OCI-LY1 (cell line): ENCODE measurements around the gene CUEDC1.

Experiments
- H2AFZ ChIP-seq: fragments of 200-600 bp; sonication (generic), shearing (Covaris generic); 2 replicates; pipeline ENCODE4 v1.6.0; 2014; ENCODE audit warnings: antibody characterized with exemption, mild to moderate bottlenecking, low read length
- H3F3A ChIP-seq: fragments of 200-600 bp; sonication (generic), shearing (Covaris generic); 2 replicates; pipeline ENCODE4 v1.6.0; 2014; ENCODE audit warnings: mild to moderate bottlenecking, antibody characterized with exemption, low read length, moderate library complexity; ENCODE audit not compliant: insufficient read depth
- H3K27ac ChIP-seq: fragments of 200-600 bp; sonication (generic); 2 replicates; pipeline ENCODE4 v1.5.1; 2014; ENCODE audit warnings: low read length, mixed run types, mild to moderate bottlenecking, low read depth; ENCODE audit not compliant: poor library complexity, severe bottlenecking
- H3K27me3 ChIP-seq: fragments of 200-600 bp; sonication (generic); 2 replicates; pipeline ENCODE4 v1.6.0; 2014; ENCODE audit warnings: antibody characterized with exemption, mild to moderate bottlenecking, low read length, moderate library complexity; ENCODE audit not compliant: insufficient read depth
- H3K36me3 ChIP-seq: fragments of 200-600 bp; sonication (generic); 2 replicates; pipeline ENCODE4 v1.6.1; 2014; ENCODE audit warnings: mild to moderate bottlenecking, antibody characterized with exemption, low read length, moderate library complexity, mixed read lengths; ENCODE audit not compliant: insufficient read depth
- H3K4me1 ChIP-seq: fragments of 200-600 bp; sonication (generic); 2 replicates; pipeline ENCODE4 v1.5.1; 2014; ENCODE audit warnings: mild to moderate bottlenecking, low read length, moderate library complexity; ENCODE audit not compliant: insufficient read depth, severe bottlenecking
- H3K4me2 ChIP-seq: fragments of 200-600 bp; sonication (generic), shearing (Covaris generic); 2 replicates; pipeline ENCODE4 v1.6.1; 2014; ENCODE audit warnings: low read length
- H3K4me3 ChIP-seq: fragments of 200-600 bp; sonication (generic); 2 replicates; pipeline ENCODE4 v1.5.1; 2014; ENCODE audit warnings: low read length, low read depth, mild to moderate bottlenecking, mixed read lengths; ENCODE audit not compliant: poor library complexity, severe bottlenecking
- H3K79me2 ChIP-seq: fragments of 200-600 bp; shearing (Covaris generic); 2 replicates; pipeline ENCODE4 v1.6.1; 2016; ENCODE audit warnings: mixed run types, low read length, mixed read lengths; ENCODE audit not compliant: insufficient read depth
- H3K9ac ChIP-seq: fragments of 200-600 bp; sonication (generic), shearing (Covaris generic); 2 replicates; pipeline ENCODE4 v1.6.1; 2014; ENCODE audit warnings: mild to moderate bottlenecking, low read length, mixed read lengths
- H3K9me2 ChIP-seq: fragments of 200-600 bp; sonication (generic), shearing (Covaris generic); 2 replicates; pipeline ENCODE4 v1.6.1; 2014; ENCODE audit warnings: low read depth, mild to moderate bottlenecking, low read length, mixed read lengths
- H3K9me3 ChIP-seq: fragments of 200-600 bp; shearing (Covaris generic); 2 replicates; pipeline ENCODE4 v1.6.1; 2014; ENCODE audit warnings: low read length, mixed read lengths
- H4K20me1 ChIP-seq: fragments of 200-600 bp; sonication (generic), shearing (Covaris generic); 2 replicates; pipeline ENCODE4 v1.6.0; 2016; ENCODE audit warnings: mild to moderate bottlenecking, low read length; ENCODE audit not compliant: insufficient read depth
- CTCF ChIP-seq: fragments of 200-600 bp; sonication (generic), shearing (Covaris generic); IDR thresholded peaks from 2 replicates; pipeline ENCODE4 v1.5.1; 2017; ENCODE audit warnings: mild to moderate bottlenecking, antibody characterized with exemption, low read length, moderate library complexity, mixed read lengths
- EZH2 ChIP-seq: fragments of 200-600 bp; sonication (generic), shearing (Covaris generic); IDR thresholded peaks from 2 replicates; pipeline ENCODE4 v1.8.0; 2017; ENCODE audit warnings: borderline replicate concordance, mixed run types, mild to moderate bottlenecking, antibody characterized with exemption, low read length, moderate library complexity, mixed read lengths

The CUEDC1 gene

GRCh38 chr17:57835333-57835900 is 119.8 kb downstream of the CUEDC1 start:
- no peaks in the 10 kb centered on the region for H4K20me1 ChIP-seq
- no peak overlapping the region for H3K4me2 ChIP-seq
- H3K9me2 ChIP-seq = no peaks in the 10 kb centered on the region
- no peaks in the 10 kb centered on the region for H3K79me2 ChIP-seq
- no peak overlapping the region for H2AFZ ChIP-seq
- TF ChIP-seq CTCF (no peak), EZH2 (no peak)
- no peak overlapping the region for H3K9ac ChIP-seq
- no peaks in the 10 kb centered on the region for H3K27me3 ChIP-seq
- no peaks in the 10 kb centered on the region for H3F3A ChIP-seq
- peaks cover 32% of the 10 kb centered on the region for H3K36me3 ChIP-seq
- H3K4me1 ChIP-seq = peaks cover 6% of the 10 kb centered on the region
- H3K9me3 ChIP-seq = no peaks in the 10 kb centered on the region
- no peak overlapping the region for H3K27ac ChIP-seq
- no peak overlapping the region for H3K4me3 ChIP-seq

GRCh38 chr17:57834146-57834741 is 121.0 kb downstream of the CUEDC1 start:
- no peak overlapping the region for H3K9ac ChIP-seq
- H3K4me3 ChIP-seq = no peak overlapping the region
- H4K20me1 ChIP-seq = no peaks in the 10 kb centered on the region
- H3K27ac ChIP-seq = no peak overlapping the region
- no peaks in the 10 kb centered on the region for H3K79me2 ChIP-seq
- H3K27me3 ChIP-seq = no peaks in the 10 kb centered on the region
- H3K9me2 ChIP-seq = no peaks in the 10 kb centered on the region
- no peaks in the 10 kb centered on the region for H3F3A ChIP-seq
- no peak for TF ChIP-seq CTCF
- TF ChIP-seq EZH2 = no peak
- peaks cover 6% of the 10 kb centered on the region for H3K4me1 ChIP-seq
- H3K4me2 ChIP-seq = no peak overlapping the region
- peaks cover 20% of the 10 kb centered on the region for H3K36me3 ChIP-seq
- no peaks in the 10 kb centered on the region for H3K9me3 ChIP-seq
- no peak overlapping the region for H2AFZ ChIP-seq

GRCh38 chr17:57833179-57833939 is 121.9 kb downstream of the CUEDC1 start:
- no peaks in the 10 kb centered on the region for H3K79me2 ChIP-seq
- no peak overlapping the region for H2AFZ ChIP-seq
- no peaks in the 10 kb centered on the region for H3K9me3 ChIP-seq
- TF ChIP-seq CTCF (peak; percentile 99), EZH2 (no peak)
- H3K4me1 ChIP-seq = peaks cover 6% of the 10 kb centered on the region
- no peaks in the 10 kb centered on the region for H3K9me2 ChIP-seq
- peak overlapping the region; percentile 7; the same call in 1 of the 2 replicates for H3K9ac ChIP-seq
- peaks cover 11% of the 10 kb centered on the region for H3K36me3 ChIP-seq
- H3K4me3 ChIP-seq = peak overlapping the region; percentile 17
- H4K20me1 ChIP-seq = no peaks in the 10 kb centered on the region
- H3K4me2 ChIP-seq = peak overlapping the region; percentile 58; the same call in 1 of the 2 replicates
- H3F3A ChIP-seq = no peaks in the 10 kb centered on the region
- H3K27ac ChIP-seq = no peak overlapping the region
- no peaks in the 10 kb centered on the region for H3K27me3 ChIP-seq
